Stimulated activated CD4-positive, alpha-beta T cell treated with anti-CD3 and anti-CD28 coated beads, Interleukin-12 subunit alpha, Interleukin-12 subunit beta, amount 100 ng/mL, for 24 hours (primary cell): ENCODE measurements around the gene MTCL1.

Experiments used
- DNase-seq, 2 experiments: peaks; one replicate each; pipeline ENCODE4 v3.0.0-alpha.2; 2020; ENCODE audit warnings: low read depth in 2 of 2

MTCL1 gene

DNA sequence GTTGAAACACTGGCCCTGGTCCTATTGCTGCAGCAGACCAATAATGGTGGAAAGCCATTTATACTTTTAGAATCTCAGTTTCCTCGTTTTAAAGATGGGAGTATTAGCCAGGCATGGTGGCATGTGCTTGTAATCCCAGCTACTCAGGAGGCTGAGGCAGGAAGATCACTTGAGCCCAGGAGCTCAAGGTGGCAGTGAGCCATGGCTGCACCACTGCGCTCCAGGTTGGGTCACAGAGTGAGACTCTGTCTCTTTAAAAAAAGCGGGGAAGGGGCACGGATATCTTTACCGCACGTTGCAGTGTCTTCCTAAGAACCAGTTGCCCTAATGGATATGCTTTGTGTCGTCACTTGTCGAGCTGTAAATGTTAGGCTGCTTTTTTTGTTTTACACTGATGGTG, 8.3 kb downstream of the MTCL1 start:
- DNase-seq: no peak

DNA sequence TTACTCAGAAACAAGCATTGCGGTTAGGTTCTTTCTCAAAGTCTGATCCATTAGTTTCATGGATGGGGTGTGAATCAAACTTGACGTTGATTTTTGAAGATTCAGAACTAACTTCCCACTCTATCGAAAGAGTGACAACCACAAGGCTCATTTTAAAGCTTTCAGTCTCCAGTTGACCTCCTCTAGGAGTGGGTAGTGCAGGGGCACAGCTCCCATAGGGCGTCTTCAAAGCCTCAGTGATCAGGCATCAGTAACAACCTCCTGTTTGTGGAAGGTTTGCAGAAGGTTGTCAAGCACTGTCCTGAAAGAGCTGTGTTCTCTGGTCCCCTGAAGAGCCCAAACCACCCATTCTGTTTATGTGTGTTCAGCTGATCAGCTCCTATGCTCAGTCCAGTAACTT, 10.2 kb downstream of the MTCL1 start:
- DNase-seq: no peak

DNA sequence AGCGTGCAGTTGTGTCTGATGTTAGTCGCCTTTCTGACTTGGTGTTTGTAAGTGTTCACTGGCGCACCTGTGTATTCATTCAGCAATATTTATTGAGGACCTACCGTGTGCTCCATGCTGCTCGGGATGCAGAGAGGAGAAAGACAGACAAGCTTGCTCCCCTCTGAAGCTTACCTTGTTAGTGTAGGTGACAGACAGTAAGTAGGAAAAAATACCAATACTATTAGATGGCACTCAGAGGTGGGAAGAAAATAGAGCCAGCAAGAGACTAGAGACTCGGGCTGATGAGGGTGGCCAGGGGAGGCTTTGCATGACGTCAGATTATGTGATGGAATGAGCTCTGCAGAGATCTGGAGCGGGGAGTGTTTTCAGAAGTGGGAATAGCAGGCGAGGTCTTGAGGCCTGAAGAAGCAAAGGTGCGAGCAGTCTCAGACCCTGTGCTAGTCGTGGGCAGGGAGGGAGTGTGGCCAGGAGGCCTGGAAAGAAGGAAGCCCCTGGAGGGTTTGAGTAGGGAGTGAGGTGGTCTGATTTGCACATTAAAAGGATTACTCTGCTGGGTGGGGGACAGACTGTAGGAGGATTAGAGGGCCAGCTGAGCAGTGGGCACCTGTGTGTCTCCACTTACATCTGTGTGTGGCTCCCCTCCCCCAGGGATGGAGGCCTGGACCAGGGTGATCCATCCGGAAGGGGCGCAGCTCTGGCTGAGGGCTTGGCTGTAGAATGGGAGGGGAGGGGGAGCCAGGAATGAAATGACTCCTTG, 11.8 kb downstream of the MTCL1 start:
- DNase-seq: no peak

DNA sequence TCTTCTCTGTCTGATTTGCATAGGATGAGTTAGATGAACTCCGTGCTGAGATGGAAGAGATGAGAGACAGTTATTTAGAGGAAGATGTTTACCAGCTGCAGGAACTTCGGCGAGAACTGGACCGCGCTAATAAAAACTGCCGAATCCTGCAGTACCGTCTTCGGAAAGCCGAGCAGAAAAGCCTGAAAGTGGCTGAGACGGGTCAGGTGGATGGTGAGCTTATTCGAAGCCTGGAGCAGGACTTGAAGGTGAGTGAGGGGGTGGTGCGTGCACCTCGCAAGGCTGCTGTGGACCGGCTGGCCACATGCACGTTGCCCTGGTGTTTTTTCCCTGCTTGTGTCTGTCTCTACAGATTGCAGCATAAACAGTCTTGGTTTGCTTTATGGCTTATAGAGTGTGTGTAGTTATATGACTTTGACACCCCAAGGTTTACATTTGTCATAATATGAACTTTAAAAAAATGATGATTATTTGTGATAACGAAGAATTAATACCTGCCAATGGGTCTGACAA, 13.1 kb downstream of the MTCL1 start:
- no peak for DNase-seq

DNA sequence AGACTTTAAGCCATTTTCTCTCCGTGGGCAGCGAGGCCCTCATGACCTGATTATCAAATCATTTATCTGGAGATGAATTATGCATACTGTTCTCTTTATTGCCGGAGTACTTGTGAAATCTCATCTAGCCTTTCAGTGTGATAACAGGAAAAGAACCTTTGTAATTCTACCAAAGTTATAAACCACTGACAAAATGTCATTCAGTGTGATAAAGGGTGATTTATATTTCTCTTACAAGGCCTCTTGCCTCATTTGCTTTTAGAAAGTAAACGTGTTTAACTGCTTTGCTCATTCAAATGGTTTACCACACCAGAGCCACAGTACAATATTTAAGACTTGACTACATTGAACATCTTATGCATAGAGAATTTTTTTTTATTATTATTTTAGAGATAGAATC, 13.8 kb downstream of the MTCL1 start:
- no peak for DNase-seq

DNA sequence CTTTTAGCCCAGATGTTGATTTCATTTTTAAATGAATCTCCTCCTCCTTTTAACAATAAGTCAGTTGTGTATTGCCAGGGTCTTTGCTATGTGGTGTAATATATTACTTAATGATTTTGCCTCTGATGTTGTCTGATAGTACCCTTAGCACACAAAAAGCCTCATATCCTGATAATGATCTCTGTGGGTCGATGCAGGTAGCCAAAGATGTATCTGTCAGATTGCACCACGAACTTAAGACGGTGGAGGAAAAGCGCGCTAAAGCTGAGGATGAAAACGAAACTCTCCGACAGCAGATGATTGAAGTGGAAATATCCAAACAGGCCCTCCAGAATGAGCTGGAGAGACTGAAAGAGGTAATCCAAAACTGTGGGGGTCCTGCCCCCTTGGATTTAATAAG, 14.8 kb downstream of the MTCL1 start:
- no peak for DNase-seq

DNA sequence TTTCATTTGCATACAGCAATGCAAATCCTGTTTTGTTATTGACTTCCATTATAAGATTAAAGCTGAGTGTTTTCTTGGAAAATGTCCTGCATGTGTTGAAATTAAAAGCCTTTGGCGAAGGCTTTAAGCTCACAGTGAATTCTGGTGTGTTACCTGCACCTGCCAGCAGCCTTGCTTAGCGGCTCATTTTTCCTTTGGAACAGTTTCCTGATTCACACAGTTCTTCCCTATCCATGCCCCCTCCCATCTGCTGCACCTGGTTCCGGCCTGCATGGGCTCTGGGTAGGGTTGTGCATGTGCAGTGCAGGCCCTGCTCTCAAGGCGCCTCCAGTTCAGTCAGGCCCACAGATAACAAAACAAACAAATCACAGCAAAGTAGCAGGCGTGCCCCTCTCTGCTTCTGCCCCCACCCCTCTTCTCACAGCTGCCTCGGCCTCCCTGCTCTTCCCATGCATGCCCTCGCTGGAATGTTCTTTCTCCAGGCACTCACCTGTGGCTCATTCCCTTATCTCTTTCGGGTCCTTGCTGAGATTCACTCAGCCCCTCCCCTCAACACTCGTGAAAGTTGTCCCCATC, 15.8 kb downstream of the MTCL1 start:
- DNase-seq: no peak

DNA sequence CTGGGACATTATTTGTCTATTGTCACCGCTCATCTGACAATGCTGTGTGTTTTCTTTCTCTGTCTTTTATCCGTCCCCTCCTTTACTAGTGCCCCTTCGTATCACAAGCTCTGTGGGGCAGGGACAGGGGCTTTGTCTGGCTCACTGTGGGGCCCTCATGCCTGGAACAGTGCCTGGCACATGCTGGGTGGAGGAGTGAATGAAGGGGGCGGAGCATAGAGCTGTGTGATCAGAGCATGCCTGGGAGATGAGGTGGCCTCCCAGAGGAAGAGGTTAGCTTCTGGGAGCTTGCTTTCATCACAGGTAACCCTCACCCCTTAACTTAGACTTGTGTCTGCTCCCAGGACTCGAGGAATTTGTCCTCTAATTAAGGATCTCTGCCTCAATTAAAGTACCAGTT, 16.4 kb downstream of the MTCL1 start:
- DNase-seq: no peak

DNA sequence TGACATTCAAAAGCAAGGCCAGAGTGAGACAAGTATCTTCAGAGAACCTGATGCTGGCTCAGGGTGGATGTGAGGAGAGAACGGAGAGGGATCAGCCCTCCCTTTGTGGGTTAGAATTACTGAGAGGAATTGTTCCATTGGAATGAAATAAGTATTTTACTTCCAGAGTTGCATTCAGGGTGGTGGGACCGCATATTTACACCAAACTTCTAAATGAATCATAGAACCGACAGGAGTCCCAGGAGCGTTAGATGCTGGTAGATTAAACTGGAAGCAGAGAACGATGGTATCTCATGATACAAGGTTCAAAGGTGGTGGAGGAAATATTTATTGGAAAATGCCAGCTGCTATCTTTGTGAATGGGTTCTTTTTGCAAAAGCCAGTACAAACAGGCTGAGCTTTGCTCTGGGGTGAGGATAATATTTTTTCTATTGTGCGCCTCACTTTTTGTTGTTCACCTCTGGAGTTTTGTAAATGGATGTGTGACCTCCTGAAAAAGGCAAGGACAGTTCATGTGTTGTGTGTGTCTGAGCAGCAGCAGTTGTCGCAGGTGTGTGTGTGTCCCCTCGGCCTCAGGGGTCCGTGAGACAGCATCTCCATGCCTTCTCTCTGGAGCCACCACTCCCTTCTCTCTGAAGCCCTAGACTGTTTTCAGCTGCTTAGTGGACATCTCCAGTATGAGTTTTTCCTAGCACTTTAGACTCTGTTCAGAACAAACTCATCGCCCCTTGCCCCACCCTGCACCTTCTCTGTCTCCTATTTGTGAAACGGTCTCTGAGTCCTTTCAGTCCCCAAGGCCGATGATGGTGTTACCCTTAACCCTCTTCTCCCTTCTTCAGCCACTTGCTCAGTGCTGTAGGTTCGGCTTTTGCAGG, 17.8 kb downstream of the MTCL1 start:
- DNase-seq: no peak

DNA sequence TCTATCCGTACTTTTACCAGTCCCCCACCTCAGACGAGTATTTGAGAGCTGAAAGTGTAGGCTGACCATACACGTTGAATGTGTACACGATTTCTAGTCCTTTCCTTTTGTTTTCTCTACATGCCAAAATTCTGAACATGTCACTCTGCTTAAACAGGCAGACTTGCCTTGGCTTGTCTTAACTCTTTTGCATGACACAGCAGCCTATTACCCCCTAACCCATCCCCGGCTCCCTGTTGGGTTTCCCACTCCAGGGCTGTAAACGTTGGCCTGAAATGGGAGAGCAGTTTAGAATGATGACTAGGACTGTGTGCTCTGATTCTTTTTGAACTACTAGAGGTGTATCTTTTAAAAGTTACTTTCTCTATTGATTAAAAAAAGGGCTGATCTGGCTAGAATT, 19.1 kb downstream of the MTCL1 start:
- no peak for DNase-seq

DNA sequence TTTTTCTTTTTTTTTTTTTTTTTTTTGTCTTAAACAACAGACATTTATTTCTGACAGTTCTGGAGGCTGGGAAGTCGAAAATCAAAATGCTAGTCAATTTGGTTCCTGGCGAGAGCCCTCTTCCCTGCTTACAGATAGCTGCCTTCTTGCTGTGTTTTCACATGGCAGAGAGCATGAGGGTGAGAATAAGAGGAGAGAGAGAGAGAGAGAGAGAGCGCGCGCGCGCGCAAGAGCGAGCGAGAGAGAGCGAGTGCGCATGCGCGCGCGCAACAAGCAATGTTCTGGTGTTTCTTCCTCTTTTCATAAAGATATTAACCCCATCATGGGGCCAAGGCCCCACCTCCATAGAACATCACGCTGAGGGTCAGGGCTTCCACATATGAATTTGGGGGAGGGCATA, 20.9 kb downstream of the MTCL1 start:
- no peak for DNase-seq

DNA sequence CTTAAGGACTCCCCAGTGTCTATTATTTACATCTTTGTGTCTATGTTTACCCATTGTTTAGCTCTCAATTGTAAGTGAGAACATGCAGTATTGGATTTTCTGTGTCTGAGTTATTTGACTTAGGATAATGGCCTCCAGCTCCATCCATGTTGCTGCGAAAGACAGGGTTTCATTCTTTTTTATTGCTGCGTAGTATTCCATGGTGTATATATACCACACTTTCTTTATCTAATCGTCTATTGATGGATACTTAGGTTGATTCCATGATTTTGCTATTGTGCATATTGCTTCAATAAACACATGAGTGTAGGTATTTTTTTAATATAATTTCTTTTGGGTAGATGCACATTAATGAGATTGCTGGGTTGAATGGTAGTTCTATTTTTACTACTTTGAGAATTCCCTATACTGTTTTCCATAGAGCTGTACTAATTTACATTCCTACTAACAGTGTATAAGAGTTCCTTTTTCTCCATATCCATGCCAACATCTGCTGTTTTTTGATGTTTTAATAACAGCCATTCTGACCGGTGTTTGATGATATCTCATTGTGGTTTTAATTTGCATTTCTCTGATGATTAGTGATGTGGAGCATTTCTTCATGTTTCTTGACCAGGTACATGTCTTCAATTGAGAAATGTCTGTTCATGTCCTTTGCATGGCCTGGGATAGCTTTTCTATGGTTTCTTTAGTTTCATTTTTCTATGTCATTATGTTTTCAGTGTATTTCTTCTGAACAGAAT, 21.8 kb downstream of the MTCL1 start:
- no peak for DNase-seq

DNA sequence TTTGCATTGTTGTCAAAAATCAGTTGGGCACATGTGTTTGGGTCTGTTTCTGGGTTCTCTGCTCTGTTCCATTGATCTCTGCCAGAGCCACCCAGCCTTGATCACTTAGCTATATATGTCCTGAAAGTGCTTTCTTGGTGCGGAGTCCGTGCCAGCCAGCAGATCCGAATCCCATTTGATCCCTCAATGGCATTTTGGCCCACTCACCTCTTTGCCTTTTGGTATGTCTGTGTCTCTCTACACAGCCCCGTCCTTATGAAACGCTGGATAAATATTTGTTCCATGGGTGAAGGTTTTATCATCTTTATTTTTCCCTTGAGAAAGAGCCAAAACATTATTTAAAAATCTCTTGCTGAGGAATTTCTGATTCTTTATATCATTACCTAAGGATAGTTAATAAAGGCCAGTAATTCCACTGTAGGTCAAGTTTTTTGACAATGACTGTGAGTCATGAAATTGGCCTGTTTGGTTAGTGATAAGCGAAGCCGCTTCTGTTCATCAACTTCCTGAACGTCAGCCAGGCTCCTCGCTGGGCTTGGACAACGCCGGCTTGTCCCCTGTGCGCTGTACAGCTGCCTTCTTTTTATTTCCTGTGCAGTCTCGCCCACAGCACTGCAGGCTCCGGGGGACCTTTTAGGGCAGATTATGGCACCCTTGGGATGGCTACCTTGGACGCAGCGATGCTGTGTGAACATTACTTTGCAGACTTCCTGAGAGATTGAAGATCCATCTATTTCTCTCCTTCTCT, 24.9 kb downstream of the MTCL1 start:
- no peak for DNase-seq

DNA sequence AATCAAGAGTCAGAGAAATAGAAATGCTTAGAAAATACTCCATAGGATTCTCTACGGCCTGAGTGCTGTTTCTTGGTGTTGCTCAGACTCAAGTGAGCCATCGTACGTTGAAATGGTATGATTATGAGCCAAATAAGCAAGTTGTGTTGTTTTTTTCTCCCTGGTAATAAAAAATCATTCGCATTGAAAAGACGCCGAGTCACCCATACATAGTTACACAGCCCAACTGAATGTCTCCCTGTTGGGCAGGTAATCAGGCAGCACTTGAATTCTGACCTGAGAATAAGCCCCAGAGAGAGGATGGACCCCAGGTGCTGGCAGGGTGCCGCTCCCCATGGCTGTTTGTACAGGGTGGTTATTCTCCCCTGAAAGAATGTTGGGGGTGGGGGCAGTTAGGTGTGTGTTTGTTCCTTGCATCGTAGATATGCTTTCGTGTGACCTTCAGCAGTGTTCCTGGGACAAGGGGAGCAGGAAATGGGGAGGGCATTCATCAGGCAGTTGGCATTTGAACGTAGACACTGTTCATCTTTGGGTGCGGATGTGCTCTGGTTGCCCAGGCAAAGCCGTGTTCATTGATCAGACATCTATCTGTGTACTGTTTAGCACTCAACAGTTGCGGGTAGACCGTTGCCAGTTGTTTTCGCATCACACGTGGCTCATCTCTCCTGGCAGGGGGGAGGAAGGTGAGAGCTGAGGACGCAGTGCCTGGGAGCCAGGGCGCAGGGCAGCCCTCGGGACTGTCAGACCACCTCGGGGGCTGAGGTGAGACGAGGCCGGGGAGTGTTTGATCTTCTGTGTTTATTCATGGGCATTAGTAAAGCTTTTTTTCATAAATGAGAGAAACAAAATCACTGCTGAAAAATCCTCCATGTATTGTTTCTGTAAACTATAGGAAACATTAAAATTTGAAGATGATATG, 27.3 kb downstream of the MTCL1 start:
- no peak for DNase-seq

DNA sequence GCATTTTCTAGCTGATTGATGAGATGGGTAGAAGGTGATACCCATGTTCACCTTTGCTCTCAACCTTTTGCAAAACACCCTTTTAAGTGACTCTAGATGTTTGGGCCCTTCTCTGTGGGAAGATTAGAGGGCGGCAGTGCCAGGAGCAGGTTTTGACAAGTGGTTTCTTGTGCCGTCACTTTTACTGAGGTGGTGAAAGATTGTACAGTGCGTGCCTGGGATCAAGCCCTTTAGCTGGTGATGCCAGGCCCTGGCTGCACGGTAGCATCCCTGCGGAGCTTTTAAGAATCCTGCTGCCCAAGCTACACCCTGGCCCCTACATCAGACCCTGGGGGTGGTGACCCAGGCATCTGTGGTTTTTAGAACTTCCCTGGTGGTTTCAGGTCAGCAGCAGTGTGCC, 29.1 kb downstream of the MTCL1 start:
- no peak for DNase-seq

DNA sequence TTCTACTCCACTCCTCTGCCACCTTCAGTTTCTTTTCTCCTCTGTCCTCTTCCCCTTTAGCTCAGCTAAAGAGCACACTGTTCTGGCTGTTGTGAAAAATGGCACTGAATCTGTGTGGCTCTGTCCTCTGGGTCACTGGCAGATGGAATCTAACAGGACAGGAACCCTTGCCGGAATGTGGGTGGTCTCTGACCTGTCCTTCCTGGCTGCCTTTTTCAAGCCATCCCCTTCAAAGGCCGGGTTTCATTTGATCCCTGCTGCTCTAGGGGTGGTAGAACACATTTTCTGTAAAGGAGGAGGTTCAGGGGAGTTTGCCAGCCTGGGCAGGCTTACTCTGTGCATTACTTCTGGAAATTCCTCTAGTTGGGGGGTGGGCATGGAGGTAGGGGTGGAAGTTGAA, 29.9 kb downstream of the MTCL1 start:
- DNase-seq: no peak

DNA sequence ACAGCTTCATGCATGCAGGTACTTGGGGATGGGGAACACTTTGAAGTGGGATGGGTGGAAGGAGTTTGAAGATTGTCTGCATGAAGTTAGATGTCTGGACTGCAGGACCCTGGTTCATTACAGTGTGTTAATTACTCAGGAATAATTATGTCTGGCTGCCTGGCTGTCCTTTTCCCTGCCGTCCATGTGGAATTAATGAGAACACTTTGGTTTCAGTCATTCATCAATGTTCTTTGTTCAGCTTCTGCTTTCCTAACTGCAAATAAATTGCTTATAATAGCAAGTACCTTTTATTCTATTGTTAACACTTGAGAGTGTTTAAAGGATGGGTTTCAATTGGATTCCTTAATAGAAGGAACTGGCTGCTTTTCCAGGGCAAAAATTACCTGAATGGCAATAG, 35.8 kb downstream of the MTCL1 start:
- no peak for DNase-seq

DNA sequence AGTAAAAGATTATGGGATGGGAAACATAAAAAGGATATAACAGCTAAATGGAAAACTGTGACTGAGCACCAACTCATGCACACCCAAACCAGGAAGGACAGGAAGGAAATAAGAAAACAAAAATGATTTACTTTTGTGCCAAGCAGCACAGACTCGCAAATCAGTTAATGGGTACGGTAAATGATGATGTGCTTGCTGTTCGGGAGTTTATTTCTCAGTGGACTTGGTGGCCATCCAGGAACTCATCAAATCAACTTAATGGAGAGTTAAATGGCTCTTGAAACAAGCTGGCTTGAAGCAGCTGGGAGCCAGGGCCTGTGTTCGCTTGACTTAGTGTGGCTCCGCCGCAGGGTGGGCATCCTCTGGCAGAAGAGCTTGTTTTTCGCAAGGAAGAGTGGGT, 36.2 kb downstream of the MTCL1 start:
- no peak for DNase-seq

DNA sequence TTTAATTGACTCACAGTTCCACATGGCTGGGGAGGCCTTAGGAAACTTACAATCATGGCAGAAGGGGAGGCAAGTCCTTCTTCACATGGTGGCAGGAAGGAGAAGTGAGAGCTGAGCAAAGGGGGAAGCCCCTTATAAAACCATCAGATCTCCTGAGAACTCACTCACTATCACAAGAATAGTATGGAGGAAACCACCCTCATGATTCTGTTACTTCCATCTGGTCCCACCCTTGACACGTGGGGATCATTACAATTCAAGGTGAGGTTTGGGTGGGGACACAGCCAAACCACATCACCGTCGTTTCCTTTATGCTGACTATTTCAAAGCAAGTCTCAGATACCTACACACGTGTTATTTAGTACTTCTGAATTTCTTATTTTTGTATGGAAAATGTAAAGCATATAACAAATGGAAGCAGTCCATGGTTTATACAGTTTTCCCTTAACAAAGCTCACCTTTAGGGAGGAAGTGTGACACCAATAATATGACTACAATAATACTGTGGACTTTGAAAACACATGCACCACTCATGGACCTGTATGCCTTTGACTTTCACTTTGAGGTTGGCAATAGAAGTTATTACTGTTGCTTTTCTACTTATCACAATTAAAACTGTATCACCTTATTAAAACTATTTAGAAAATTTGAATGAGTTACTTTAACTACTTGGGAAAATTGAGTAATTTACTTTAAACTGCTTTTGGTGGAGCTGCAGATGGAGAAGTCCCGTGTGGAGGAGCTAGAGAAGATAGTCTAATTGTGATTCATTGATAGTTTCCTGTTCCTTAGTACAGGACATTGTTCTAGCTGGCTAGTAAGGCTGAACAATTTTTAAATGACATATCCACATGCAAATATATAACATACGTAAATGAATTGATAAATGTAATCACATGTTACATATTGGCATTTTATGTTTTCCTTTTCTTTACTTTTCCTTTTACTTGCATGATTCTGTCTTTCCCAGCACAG, 37.3 kb downstream of the MTCL1 start:
- DNase-seq: no peak
